Measurements from ENCODE around the gene TMEM270.
A peak's percentile ranks its signal among the peaks of the same experiment; 100 is the strongest.
"Not testable (repeated sequence)": the region's sequence is repeated elsewhere in the genome, so short reads cannot be mapped to it uniquely, and the experiment has no call there.

The TMEM270 gene, protein sequence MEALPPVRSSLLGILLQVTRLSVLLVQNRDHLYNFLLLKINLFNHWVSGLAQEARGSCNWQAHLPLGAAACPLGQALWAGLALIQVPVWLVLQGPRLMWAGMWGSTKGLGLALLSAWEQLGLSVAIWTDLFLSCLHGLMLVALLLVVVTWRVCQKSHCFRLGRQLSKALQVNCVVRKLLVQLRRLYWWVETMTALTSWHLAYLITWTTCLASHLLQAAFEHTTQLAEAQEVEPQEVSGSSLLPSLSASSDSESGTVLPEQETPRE

DNA sequence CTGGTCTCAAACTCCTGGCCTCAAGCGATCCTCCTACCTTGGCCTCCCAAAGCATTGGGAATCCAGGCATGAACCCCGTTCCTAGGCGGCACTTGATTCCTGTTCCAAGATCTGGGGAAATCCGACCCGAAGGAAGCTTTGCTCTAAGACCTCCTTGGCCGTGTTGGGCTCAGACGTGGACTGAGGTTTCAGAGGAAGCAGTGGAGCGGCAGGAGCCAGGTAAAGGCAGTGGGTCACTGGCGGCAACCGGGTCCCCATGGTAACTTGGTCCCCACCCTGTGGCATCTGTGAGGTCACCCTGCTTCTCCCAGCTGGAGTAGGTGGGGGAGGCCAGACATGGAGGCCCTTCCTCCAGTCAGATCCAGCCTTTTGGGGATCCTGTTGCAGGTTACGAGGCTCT is at the start of gene TMEM270:
TSS of gene TMEM270 (plus strand) at position 301 of the 400 bp plus-strand sequence. CDS start at position 337, 36 bp downstream.
- no peak within 1 kb of the TSS for H3K4me3 ChIP-seq (ENCODE audit: low read depth, low read length)
- DNase-seq (ENCODE audit: low read depth), result no peak

DNA sequence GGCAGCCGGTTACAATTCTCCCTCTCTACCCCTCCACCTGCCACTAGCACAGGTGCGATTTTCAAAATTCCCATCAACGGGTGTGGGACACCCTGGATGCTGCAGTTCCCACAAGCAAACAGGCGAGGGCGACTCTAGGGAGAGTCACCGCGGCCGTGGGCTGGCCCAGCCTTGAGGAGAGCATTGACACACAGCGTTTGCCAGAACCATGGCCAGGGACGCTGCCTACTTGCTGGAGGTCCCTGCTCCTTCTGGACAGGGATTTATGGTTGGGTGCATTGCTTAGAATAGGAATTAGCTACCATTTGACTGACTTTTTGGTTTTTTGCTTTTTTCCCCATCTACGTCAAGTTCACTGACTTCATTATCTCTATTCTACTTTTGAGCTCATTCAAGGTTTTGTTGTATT is 49.2 kb upstream of the TMEM270 start:
- DNase-seq (ENCODE audit: low read depth), result no peak
- H3K4me3 ChIP-seq (ENCODE audit: low read depth, low read length), result no peak overlapping the region

DNA sequence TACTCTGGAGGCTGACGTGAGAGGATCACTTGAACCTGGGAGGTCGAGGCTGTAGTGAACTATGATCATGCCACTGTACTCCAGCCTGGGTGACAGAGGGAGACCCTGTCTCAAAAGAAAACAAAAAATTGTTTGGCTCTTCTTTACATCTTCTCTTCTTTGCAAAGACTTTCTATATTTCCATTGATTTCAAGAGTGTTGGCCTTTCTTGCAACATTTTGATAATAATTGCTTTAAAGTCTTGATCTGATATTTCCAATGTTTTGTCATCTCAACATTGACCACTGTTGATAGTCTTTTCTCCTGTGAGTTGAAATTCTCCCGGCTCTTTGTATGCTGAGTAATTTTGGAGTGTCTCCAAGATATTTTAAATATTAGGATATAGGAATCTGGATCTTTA is 48.0 kb upstream of the TMEM270 start:
- no peak overlapping the region for H3K4me3 ChIP-seq (ENCODE audit: low read depth, low read length)
- DNase-seq (ENCODE audit: low read depth), result no peak

DNA sequence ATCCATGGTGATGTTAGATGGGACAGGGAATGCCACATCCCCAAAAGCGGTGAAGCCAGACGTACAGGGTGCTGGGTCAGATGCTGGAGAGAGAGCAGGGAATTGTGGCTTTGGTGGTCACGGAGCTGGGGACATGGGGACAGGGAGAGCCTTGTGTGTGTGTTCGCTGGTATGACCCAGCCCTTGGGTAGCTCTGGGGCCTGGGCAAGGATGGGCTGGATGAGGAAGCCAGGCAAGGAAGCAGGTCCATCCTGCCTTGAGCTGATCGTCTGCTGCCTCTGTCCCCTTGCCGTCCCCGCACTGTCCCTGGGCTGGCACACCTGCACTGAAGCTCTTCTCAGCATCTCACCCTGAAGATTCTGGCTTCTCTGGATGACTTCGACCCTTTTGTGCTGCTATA is 45.5 kb upstream of the TMEM270 start:
- no peak overlapping the region for H3K4me3 ChIP-seq (ENCODE audit: low read depth, low read length)
- no peak for DNase-seq (ENCODE audit: low read depth)

DNA sequence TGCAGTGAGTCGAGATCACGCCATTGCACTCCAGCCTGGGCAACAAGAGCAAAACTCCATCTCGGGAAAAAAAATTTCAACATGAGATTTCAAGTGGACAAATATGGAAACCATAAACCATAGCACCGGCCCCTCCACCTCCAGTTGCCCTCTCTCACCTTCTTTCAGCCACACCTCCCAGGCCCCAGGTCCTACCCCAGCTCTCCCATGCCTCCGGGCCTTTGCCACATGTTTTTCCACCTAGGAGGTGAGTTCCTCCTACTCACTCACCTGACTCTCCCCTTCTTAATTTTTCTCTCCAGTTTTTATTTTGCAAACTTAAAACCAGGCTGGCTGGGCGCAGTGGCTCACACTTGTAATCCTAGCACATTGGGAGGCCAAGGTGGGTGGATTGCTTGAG is 43.8 kb upstream of the TMEM270 start:
- DNase-seq (ENCODE audit: low read depth), result no peak

DNA sequence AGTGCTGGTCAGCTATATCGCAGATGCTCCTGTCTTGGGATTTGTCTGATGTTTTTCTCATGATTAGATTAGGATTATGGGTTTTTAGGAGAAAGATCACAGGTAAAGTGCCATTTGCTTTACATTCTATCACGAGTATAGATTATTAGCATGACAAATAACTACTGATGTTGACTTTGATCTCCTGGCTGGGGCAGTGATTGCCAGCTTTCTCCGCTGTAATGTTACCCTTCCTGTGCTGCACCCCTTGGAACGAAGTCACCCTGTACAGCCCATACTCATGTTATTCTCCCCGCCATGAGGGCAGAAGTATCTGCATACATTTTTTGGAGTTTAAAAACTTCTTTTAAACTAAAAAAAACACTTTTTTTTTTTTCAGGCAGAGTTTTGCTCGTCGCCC is 40.9 kb upstream of the TMEM270 start:
- no peak overlapping the region for H3K4me3 ChIP-seq (ENCODE audit: low read depth, low read length)
- DNase-seq (ENCODE audit: low read depth), result no peak

More for the DNA sequence above, 43.8 kb upstream of the TMEM270 start:
- H3K4me3 ChIP-seq (ENCODE audit: low read depth, low read length), result no peak overlapping the region

DNA sequence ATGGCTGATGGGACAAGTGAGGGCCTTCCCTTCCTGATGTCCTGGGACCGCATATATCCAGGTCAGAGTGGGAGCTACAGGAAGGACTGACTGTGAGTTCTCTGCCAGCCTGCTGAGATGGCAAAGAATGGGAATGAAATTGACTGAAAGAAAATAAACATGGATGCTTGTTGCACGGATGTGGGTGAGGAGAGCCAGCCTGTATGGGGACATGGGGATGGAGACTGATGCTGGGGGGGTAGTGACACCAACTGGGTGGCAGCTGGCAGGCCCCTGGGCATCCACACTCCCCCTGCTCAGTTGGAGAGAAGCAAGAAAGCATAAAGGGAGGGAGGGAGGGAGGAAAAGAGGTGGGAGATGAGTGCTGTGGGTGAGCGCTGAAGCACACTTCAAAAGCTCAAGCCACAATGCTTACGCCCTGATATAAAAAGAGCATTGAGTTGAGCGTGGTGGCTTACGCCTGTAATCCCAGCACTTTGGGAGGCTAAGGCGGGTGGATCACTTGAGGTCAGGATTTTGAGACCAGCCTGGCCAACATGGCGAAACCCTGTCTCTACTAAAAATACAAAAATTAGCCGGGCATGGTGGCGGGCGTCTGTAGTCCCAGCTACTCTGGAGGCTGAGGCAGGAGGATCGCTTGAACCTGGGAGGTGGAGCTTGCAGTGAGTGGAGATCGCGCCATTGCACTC is 39.2 kb upstream of the TMEM270 start:
- not testable (repeated sequence) for DNase-seq (ENCODE audit: low read depth)

DNA sequence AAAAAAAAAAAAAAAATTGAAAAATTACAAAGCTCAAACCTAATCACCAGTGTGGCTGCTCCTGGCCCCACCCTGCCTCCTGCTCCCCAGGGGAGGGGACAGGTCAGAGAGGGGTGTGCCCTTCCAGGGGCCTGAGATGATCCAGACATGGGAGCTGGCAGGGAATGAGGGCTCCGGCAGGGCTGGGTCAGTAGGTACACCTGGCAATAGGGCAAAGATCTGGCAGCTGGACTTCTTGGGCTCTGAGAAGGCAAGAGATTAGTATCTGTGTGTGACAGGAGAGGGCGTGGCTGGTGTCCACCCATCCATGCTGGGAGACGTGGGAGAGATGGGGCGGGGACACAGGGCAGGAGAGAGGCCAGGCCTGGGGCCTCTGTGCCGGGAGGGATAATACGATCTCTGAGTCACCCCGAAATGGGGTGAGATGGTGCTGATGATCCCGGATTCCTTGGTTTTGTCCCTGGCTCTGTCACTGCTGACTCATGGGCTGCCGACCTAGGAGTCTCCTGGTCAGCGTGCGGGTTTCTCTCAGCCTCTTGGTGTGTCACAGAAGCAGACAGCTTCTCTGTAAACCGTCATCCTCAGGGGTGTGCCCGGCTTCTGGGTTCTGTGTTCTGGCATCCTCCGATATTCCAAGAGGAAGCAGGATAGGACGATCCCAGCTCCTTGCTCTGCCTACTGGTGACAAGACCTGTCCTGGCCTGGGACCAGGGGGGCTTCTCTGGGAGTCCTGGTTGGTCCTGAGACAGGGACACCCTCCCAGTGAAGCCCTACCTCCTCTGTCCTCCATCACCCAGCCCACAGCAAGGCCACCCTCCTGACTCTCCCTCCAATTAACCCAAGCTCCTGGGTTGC is 38.4 kb upstream of the TMEM270 start:
- peak; percentile 91 for DNase-seq (ENCODE audit: low read depth)
- no peak overlapping the region for H3K4me3 ChIP-seq (ENCODE audit: low read depth, low read length)

More for the DNA sequence above, 39.2 kb upstream of the TMEM270 start:
- not testable (repeated sequence) for H3K4me3 ChIP-seq (ENCODE audit: low read depth, low read length)

DNA sequence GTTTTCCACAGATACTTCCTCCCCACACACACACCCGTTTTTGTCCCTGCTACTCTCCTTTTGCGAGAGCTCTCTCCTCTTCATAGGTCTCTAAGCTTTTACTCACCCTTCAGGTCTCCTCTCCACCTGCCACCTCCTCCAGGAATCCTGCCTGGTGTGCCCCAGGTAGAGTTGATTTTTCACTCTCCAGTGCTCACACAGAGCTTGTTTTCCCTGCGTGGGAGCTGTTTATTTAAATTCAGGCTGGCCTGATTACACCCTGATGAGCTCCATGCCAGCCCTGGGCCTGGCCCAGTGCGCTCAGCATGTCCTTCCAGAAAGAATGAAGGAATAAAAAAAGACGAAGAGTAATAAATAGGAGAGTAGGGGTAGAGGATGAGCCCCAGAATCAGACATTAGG is 37.7 kb upstream of the TMEM270 start:
- H3K4me3 ChIP-seq (ENCODE audit: low read depth, low read length), result no peak overlapping the region
- DNase-seq (ENCODE audit: low read depth), result no peak

DNA sequence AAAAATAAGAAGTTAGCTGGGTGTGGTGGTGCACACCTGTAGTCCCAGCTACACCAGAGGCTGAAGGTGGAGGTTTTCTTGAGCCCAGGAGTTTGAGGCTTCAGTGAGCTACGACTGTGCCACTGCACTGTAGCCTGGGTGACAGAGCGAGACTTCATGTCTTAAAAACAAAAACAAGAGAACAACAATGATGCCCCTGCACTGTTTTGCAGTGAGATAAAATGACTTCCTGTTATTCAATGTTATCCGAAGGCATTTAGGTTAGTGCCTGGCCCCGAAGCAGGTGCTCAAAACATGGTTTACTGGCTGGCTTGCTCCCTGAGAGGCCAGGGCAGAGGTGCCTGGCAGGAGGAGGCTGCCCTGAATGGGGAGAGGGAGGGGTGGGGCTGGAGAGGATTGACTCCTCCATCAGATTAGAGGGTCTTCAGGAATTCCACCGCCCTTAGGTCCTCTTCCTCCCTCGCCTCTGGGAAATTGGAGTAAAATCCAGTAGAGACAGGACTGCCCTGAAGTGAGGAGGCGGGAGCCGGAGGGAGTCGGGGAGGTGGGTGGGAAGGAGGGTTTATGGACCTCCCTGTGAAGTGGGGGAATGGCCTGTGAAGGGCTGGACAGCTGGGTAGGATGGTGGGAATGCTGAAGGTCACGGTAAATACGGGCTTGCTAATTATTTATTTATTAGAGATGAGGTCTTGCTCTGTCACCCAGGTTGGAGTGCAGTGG is 36.9 kb upstream of the TMEM270 start:
- H3K4me3 ChIP-seq (ENCODE audit: low read depth, low read length), result no peak overlapping the region
- no peak for DNase-seq (ENCODE audit: low read depth)

DNA sequence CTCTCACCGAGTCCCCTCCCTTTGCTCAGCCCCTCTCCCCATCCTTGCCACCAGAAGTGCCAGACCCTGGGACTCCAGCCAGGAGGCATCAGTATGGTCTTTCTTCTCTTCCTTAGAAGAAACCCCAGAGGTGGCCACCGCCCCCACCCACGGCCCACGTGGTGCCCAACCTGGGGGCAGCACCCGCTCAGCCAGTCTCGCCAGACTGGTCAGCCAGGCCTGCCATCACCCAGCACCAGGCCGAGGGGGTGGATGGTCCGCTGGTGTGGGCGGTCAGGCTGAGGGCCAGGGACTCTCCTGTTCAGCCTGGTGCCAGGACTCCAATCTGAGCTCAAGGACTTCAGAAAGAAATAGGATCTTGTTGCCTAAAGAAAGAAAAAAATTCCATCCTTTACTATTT is 36.0 kb upstream of the TMEM270 start:
- DNase-seq (ENCODE audit: low read depth), result no peak
- no peak overlapping the region for H3K4me3 ChIP-seq (ENCODE audit: low read depth, low read length)

DNA sequence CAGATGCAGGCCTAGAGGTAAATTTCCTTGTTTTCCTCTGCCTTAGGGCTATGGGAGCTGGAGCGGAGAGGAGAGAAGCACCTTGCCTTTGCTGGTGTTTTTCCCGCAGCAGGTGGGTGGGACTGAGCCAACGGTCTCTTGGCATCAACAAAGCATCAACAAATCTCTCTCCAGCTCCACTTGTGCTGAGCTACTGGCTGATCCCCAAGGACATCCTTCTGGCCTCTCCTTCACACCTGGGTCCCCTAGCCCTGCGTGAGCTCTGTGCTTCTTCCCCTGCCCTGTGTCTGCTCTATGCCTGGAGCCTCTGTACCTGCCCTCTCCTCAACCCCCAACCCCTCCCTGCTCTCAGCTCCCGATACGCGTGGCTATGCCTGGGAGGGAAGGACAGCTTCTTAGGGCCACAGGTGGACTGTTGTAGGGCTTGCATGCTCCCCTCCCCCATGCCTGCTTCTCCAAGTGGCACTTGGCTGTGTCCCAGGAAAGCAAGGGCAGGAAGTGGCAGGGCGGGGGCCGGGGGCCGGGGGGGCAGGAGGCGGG is 33.3 kb upstream of the TMEM270 start:
- H3K4me3 ChIP-seq (ENCODE audit: low read depth, low read length), result no peak overlapping the region
- no peak for DNase-seq (ENCODE audit: low read depth)

DNA sequence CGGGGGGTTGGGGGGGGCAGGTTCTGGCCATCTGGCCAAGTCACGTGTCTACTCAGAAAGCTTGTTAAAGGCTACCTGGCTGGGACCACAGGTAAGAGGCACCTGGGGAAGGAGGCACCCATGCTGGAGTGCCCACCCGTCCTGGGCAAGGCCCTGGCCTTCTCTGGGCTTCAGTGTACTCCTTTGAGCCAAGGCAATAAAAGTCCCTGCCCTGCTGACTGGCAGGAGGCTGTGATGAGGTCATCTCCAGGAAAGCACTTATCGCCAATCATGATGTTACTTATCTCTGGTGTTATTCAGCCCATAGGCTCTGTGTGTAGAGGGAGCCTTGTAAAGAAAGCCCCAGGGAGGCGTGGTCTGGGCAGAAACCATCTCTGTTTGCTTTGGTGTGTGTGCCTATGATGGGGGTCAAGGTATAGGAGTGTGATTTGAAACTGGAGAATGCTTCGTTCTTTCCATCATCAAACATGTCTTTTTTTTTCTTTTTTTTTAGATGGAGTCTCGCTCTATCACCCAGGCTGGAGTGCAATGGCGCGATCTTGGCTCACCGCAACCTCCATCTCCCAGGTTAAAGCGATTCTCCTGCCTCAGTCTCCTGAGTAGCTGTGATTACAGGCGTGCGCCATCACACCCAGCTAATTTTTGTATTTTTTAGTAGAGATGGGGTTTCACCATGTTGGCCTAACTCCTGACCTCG is 32.7 kb upstream of the TMEM270 start:
- DNase-seq (ENCODE audit: low read depth), result no peak
- H3K4me3 ChIP-seq (ENCODE audit: low read depth, low read length), result no peak overlapping the region

DNA sequence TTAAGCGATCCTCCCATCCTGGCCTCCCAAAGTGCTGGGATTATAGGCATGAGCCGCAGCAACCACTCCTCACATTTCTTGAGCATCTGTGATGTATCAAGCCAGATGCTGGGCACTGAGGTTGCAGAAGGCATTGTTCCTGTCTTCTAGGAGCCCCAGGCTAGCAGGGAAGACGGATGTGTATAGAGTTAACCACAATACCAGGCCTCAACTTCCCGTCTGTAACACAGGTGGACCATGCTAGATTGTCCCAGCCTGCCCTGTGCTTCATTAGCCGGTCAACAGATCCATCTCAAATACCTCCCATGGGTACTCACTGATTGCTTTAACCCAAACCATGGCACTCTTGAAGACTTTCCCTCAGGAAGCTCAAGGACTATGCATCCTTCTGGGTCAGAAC is 32.0 kb upstream of the TMEM270 start:
- DNase-seq (ENCODE audit: low read depth), result no peak
- H3K4me3 ChIP-seq (ENCODE audit: low read depth, low read length), result no peak overlapping the region

DNA sequence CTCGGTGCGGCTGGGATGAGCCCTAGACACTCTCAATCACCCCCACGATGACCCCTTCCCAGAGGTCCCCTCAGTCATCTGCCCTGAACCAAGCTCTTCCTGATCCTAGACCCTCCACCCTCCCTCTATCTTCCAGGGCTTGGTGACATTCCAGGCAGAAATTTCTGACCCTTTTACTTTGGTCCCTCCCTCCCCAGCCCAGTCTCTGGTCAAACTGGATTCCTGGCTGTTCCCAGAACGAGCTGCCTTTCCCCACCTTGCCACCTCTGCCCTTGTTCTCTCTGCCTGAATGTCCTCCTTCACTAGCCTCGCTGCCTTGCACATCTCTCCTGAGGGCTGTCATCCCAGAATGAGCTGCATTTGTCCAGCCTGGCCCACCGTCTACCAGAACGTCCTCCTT is 31.5 kb upstream of the TMEM270 start:
- no peak for DNase-seq (ENCODE audit: low read depth)
- no peak overlapping the region for H3K4me3 ChIP-seq (ENCODE audit: low read depth, low read length)

DNA sequence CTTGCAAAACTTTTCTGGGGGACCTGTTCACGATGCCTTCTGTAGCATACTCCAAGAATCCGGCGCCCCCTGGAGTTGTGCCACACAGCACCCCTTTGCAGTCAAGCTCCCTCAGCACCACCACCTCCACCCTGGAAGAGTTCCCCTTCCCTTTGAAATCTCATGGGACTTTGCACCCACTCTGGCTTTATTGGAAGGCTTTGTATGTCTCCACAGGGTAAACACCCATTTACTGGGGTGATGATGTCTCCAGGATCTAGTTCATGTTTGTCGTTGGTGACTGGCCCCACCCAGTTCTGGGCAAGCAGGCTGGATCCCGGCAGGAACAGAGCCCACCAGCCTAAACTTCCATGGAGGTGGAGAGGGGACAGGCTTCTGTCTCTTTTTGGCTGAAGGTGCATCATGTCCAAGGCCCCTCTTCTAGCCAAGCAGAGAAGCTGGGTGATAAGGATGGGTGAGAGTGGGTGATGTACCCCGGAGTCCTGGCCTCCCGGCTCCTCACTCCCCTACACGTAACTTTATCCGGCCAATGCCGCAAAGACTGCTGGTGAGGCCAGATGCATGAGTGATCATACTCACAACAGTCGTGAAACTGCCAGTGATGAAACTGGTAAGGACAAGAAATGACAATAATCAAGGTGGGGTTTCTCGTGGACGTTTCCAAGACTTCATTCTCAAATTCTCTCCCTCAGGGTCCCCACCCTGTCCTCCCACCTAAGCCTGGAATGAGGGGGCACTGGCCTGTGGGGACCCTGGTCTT is 30.9 kb upstream of the TMEM270 start:
- H3K4me3 ChIP-seq (ENCODE audit: low read depth, low read length), result no peak overlapping the region
- DNase-seq (ENCODE audit: low read depth), result no peak

DNA sequence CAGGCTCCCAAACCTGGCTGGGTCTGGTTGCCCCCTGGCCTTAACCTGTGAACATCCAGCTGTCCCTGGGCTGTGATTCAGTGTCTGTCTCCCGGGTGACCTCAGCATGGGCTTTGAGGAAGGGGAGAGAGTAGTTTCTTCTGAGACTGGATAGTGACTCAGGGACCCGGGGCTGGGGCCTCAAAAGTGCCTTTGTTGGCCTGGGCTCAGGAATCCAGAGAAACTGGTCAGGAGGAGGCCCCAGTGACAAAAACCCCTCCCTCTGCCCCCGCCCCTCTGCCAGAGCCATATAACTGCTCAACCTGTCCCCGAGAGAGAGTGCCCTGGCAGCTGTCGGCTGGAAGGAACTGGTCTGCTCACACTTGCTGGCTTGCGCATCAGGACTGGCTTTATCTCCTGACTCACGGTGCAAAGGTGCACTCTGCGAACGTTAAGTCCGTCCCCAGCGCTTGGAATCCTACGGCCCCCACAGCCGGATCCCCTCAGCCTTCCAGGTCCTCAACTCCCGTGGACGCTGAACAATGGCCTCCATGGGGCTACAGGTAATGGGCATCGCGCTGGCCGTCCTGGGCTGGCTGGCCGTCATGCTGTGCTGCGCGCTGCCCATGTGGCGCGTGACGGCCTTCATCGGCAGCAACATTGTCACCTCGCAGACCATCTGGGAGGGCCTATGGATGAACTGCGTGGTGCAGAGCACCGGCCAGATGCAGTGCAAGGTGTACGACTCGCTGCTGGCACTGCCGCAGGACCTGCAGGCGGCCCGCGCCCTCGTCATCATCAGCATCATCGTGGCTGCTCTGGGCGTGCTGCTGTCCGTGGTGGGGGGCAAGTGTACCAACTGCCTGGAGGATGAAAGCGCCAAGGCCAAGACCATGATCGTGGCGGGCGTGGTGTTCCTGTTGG is 30.0 kb upstream of the TMEM270 start, which contains the start of gene CLDN4:
TSS of gene CLDN4 (plus strand) at position 316 of the 903 bp plus-strand sequence. CDS start at position 522, 206 bp downstream.
- DNase-seq (ENCODE audit: low read depth), result no peak
- no peak within 1 kb of the TSS for H3K4me3 ChIP-seq (ENCODE audit: low read depth, low read length)

All from skeletal muscle cell (primary cell).